Cardiac fibroblast (primary cell): Measurements from ENCODE around the gene IL1RAP.

ENCODE experiments used
- DNase-seq, 2 donors: peaks; one replicate each; pipeline versions ENCODE4 v3.0.0 to v3.0.0-alpha.2; 2010; ENCODE audit warnings: low read depth in 2 of 2
- H3K4me3 ChIP-seq, 2 donors: replicated peaks in 1 of 2; 1 replicate in 1 of 2; 2 replicates in 1 of 2; pipeline ENCODE4 v1.5.1; 2011; ENCODE audit warnings: low read depth in 2 of 2, low read length in 2 of 2, mild to moderate bottlenecking in 2 of 2, moderate library complexity in 1 of 2
- TF ChIP-seq, protein P1 (sequence below): IDR thresholded peaks from one replicate; pipeline ENCODE4 v1.5.1; 2011; ENCODE audit warnings: low read depth, mild to moderate bottlenecking, low read length, inconsistent platforms

IL1RAP gene

GRCh38 chr3:190486908-190487607 is 26.8 kb upstream of the IL1RAP start:
- no peak overlapping the region for H3K4me3 ChIP-seq
- TF ChIP-seq, protein P1, sequence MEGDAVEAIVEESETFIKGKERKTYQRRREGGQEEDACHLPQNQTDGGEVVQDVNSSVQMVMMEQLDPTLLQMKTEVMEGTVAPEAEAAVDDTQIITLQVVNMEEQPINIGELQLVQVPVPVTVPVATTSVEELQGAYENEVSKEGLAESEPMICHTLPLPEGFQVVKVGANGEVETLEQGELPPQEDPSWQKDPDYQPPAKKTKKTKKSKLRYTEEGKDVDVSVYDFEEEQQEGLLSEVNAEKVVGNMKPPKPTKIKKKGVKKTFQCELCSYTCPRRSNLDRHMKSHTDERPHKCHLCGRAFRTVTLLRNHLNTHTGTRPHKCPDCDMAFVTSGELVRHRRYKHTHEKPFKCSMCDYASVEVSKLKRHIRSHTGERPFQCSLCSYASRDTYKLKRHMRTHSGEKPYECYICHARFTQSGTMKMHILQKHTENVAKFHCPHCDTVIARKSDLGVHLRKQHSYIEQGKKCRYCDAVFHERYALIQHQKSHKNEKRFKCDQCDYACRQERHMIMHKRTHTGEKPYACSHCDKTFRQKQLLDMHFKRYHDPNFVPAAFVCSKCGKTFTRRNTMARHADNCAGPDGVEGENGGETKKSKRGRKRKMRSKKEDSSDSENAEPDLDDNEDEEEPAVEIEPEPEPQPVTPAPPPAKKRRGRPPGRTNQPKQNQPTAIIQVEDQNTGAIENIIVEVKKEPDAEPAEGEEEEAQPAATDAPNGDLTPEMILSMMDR, result no peak
- no peak for DNase-seq

GRCh38 chr3:190491533-190492054 is 22.3 kb upstream of the IL1RAP start:
- TF ChIP-seq, protein P1, result no peak
- DNase-seq, result peak in 1 of 2 donors; percentile 46
- H3K4me3 ChIP-seq, result no peak overlapping the region

DNA sequence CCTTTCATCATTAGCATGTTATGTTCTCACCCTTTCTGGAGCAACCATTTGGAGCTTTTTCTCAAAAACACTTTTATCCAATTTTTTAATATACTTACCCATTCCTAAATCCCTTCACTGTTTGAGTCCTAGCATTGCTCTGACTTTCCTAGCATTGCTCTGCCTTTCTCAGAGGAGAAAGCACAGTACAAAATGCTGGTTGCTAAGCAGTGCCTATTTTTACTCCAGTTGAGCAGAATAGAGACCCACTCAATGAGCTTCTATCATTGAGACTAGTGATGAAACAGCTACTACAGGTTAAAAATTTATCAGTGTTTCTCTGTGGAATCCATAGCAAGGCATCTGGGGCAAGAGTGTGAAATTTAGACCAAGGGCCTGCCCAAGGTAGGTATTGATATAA is 21.8 kb upstream of the IL1RAP start:
- no peak overlapping the region for H3K4me3 ChIP-seq
- TF ChIP-seq, protein P1, result no peak
- DNase-seq, result no peak

DNA sequence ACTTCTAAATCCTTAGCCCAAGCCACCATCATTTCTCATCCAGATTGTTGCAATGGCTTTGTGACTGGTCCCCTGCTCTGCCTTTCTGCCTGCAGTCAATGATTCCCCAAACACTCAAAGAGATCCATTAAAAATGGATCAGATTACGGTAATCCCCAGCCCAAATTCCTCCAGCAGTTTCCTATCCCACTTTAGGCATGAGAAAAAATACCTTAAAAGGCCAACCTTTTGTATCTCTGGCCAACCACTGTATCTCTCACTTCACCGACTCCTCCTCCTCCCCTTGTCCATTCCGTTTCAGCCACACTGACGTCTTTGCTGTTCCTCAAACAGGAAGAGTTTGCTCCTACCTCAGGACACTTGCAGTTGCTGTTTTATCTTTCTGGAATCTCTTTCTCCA is 20.9 kb upstream of the IL1RAP start:
- H3K4me3 ChIP-seq, result no peak overlapping the region
- TF ChIP-seq, protein P1, result no peak
- DNase-seq, result no peak

- no peak overlapping the region for H3K4me3 ChIP-seq
- peak in 1 of 2 donors; percentile 51 for DNase-seq
- TF ChIP-seq, protein P1, result no peak
Measured at GRCh38 chr3:190494907-190495306, 19.0 kb upstream of the IL1RAP start.

DNA sequence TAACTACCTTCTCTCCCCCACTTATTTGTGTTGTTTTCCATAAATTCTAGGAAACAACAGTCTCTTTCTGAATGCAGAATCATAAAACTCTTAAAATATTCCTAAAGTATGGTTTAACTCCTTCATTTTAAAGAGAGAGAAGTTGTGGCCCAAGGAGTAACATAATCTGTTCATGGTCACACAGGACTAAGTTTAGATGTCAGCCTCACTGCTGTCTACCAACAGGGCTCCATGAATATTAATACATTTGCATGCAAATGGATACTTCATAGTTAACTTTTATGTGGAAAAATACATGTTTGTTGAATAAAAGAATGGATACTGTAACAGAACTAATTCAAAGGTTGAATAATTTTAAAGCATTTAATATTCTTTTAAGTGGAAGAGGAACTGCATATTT is 18.5 kb upstream of the IL1RAP start:
- TF ChIP-seq, protein P1, result no peak
- H3K4me3 ChIP-seq, result no peak overlapping the region
- DNase-seq, result no peak

DNA sequence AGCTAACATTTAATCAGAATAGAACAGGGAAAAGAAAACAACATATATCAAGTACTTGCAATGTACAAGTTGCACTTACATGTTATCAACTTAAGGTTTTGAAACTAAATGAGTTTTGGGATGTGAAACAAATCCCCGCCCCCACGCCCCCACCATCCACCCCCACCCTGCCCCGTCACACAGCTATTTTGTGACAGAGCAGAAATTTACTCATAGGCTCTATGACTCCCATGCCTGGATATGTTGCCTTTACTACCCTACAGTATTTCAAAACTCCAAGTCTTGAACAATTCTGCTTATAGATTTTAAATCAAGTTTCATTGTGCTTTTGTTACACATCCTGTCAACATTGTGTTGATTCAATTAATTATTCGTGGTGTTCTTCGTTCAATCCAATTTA is 18.1 kb upstream of the IL1RAP start:
- DNase-seq, result peak in 1 of 2 donors; percentile 57
- H3K4me3 ChIP-seq, result no peak overlapping the region
- TF ChIP-seq, protein P1, result no peak
